DOHH2 (cell line): ENCODE data around the gene PPM1H.

Experiments
- CTCF ChIP-seq: fragments of 200-600 bp; sonication (generic); IDR thresholded peaks from one replicate; pipeline ENCODE4 v1.5.1; 2014; ENCODE audit warnings: antibody characterized with exemption, mild to moderate bottlenecking, low read depth, low read length; ENCODE audit not compliant: poor library complexity, severe bottlenecking
- EZH2phosphoT487 ChIP-seq: fragments of 200-600 bp; sonication (generic); IDR thresholded peaks from 2 replicates; pipeline ENCODE4 v1.6.1; 2017; ENCODE audit warnings: borderline replicate concordance, mild to moderate bottlenecking, antibody characterized with exemption, low read length, moderate library complexity, mixed read lengths

DNA sequence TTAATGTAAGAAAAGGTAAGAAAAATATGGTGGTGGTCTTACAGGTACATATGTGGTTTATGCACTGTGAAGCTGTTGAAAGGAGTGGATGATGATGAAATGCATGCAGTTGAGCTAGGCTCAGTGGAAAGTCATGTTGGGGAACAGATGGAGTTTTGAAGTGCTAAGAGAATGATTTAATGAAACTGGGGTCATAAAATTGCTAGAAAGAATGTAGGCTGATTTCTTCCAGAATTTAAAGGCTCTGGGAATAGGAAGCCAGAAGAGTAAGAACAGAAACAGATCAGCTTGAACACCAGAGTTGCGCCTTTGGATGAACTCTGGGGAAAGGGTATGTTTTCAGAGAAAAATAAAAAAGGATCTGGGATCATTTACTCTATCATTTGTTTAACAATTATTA lies 321.9 kb downstream of the PPM1H start:
- no peak for TF ChIP-seq EZH2phosphoT487
- no peak for TF ChIP-seq CTCF
